D341Med (cell line): Measurements from ENCODE around the gene PLCB3.
A peak's percentile ranks its signal among the peaks of the same experiment; 100 is the strongest.

Experiments used
- DNase-seq: peaks from one replicate; pipeline ENCODE4 v3.0.0; 2012; ENCODE audit warnings: low spot score

The PLCB3 gene

DNA sequence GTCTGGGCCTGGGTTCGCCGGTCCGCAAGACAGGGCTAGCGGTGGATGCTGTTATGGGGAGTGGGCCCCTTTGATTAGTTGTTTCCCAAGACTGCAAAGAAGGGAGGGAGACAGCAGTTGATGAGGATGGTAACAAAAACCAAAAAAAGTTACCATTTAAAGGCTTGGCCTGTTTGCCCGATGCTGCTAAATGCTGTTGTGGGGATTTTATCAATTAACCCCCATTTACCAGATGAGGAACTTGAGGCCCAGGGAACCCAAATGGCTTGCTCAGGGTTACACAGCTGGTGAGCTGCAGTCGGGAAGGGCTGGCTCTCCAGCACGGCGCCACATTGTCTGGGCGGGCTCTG is 28.7 kb upstream of the PLCB3 start:
- no peak for DNase-seq

DNA sequence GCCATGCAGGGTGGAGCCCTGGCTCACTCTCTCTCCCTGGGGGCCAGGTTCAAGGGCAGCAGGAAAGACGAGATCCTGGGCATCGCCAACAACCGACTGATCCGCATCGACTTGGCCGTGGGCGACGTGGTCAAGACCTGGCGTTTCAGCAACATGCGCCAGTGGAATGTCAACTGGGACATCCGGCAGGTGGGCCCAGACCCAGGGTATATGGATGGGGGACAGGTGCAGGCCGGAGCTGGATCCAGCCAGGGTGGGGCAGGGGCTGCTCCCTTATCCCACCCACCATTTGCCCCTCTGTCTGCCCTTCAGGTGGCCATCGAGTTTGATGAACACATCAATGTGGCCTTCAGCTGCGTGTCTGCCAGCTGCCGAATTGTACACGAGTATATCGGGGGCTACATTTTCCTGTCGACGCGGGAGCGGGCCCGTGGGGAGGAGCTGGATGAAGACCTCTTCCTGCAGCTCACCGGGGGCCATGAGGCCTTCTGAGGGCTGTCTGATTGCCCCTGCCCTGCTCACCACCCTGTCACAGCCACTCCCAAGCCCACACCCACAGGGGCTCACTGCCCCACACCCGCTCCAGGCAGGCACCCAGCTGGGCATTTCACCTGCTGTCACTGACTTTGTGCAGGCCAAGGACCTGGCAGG is 28.2 kb upstream of the PLCB3 start:
- peak; percentile 23 for DNase-seq

DNA sequence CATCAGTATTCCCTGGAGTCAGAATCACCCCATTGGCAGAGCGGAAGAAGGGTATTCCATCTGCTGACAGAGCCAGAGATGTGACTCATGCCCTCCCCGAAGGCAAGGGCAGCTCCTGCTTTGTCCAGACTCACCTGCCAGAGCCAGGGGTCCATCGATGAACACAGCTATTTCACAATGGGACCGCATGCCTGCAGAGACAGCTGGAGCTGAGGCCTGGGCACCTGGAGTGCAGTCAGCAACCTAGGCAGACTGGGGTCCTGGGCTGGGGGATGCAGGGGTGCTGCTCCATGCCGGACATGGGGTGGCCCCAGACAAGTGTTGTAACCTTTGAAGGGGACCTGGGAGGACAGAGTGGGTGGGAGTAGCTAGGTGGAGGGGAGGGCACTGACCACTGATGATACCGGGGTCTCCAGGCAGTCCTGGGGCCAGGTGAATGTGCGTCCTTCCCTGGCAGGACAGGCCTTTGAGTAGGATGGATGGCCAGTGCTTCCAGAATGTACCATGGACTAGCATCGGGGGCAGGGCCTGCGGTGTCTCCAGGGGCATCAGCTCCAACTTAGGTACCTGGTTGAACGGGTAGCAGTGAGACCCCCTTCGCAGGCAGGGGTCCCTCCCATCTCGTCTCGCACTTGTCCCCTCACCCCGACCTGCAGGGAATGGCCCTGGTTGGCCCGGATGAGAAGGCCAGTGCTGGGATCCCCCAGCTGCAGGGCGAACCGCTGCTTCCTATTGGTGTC is 27.0 kb upstream of the PLCB3 start:
- DNase-seq = no peak

DNA sequence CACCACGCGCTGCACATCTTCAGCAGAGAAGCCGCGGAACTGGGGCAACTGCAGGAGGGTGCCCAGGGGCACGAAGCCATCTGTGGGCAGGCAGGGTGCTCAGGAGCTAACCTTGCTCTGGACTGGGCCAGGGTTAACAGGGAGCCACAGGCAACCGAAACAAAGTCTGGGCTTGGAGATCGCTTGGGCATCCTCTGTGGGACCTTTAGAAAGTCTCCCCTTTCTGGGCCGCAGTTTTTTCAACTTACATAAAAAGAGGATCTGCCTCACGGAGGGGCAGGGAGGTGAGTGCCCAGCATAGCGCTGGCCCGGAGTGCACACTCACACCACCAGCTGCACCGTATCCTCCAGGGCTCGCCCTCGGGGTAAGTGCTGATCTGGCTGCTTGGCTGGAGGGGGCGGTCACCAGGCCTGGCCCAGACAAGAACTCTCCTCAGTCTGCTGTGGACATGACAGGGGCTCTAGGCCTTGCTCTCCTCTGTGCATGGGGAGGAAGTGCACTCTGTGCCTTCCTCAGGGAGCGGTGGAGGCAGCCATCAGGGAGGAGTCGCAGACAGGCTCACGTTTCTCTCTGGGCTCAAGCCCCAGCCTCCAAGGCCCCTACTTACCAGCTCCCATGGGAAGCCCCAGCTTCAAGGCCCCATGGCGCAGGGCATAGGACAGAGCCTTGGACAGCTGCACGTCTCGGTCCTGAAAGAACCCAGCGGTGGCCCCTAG is 26.3 kb upstream of the PLCB3 start:
- no peak for DNase-seq

DNA sequence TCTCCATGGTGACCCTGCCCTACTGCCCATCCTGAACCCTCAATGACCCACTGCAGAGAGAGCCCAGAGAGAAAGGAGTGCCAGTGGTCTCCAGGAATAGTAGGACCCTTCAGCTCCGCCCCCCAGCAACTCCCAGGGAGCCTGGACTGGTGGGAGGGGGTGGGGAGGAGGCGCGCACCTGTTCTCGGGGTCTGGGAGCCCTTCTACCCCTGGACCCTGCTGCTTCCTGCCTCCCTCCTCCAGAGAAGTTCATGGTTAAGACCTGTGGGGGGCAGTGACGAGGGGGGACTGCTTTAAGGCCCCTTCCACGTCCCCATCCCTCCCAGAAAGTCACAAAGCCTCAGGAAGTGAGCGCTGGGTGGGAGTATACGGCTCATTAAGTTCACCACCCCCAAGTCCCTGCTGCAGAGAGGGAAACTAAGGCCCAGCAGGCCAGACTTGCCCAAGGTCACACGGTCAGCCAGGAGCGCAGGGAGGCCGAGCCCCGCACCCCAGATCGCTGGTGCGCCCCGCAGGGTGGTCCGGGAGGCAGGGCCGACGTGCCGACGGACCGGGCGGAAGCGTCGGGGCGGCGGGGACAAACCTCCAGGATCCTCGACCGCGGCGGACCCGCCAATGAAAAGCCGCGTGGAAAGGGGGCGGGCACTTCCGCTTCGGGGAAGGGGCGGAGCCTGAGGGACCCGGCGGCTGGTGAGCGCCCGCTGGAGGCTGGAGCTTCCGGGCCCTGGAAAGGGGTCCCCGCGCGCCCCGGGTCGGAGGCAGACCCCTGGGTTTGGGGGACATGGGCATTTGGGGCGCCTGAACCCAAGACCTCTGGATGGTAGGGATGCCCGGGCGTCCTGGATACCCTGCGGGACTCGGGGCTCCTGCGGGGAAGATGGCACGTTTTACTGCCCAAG is 25.5 kb upstream of the PLCB3 start, which contains the start of the genes NUDT22 and TRPT1:
NUDT22 (plus strand) TSS at position 667 of the 899 bp plus-strand sequence. CDS start 379 bp downstream, outside the sequence.
TRPT1 (minus strand) TSS at position 579 of the 899 bp plus-strand sequence; CDS start at position 253, 326 bp downstream.
- peak; percentile 95 for DNase-seq

DNA sequence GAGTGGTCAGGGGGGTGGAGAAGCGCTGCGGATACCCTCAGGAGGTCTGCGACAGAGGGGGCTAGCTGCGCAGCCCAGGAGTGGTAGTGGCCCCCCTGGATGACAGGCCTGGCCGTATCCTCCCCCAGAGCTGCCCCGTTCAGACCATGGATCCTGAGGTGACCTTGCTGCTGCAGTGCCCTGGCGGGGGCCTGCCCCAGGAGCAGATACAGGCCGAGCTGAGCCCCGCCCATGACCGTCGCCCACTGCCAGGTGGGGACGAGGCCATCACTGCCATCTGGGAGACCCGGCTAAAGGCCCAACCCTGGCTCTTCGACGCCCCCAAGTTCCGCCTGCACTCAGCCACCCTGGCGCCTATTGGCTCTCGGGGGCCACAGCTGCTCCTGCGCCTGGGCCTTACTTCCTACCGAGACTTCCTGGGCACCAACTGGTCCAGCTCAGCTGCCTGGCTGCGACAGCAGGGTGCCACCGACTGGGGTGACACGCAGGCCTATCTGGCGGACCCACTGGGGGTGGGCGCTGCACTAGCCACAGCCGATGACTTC is 24.8 kb upstream of the PLCB3 start:
- no peak for DNase-seq

DNA sequence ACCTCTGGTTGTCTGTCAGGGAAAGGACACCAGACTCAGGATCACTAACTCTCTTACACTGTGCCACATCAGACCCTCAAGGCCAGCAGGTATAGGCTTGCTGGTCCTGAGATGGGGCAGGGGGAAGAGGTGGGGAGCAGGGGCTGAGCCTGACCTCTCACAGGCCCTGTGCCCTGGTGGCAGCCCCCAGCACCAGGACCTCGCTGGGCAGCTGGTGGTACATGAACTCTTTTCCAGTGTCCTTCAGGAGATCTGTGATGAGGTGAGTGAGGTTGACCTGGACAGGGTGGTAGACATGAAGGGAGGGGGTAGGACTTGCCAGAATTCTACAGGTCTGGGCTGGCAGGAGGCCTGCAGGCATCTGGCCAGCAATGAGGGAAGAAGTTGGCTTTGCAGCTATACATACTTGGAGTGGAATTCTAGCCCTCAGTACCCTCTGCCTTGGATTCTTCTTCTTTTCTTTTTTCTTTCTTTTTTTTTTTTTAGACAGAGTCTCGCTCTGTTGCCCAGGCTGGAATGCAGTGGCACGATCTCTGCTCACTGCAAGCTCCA is 23.8 kb upstream of the PLCB3 start:
- DNase-seq = no peak

DNA sequence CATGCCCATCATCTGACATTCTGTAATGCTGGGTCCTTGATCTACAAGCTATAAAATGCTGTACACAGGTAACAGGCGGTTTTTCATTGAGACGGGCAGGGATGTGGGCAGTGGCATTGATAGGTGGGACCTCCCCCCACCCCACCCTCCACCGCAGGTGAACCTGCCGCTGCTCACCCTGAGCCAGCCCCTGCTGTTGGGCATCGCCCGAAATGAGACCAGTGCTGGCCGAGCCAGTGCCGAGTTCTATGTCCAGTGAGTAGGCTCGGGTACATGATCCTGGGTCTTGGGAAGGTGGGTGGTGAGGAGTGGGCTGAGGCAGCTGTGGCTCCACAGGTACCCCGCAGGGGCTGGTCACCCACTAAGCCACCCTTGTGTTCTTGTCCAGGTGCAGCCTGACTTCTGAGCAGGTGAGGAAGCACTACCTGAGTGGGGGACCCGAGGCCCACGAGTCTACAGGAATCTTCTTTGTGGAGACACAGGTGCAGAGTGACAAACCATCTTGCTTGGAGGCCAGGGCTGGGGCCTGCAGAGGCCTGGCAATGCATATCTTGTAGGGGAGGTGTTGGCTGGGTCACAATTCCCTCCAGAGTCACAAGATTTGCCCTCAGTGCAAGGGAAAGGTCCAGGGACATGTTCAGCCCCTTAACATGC is 22.1 kb upstream of the PLCB3 start:
- DNase-seq = no peak

DNA sequence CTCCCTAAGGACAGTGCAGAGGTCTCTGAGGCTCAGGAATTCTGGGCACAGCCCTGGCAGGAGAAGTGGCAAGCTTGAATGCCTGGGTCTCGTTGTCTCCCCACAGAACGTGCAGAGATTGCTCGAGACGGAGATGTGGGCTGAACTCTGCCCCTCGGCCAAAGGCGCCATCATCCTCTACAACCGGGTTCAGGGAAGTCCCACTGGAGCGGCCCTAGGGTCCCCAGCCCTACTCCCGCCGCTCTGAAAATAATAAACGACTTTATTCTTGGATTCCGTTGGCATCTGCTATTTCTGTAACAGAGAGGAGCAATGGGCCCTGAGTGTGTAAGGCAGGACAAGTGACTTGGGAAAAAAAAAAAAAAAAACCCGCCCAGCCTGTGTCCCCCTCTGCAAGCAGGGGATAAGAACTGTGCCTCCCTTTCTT is 21.6 kb upstream of the PLCB3 start:
- DNase-seq = no peak

DNA sequence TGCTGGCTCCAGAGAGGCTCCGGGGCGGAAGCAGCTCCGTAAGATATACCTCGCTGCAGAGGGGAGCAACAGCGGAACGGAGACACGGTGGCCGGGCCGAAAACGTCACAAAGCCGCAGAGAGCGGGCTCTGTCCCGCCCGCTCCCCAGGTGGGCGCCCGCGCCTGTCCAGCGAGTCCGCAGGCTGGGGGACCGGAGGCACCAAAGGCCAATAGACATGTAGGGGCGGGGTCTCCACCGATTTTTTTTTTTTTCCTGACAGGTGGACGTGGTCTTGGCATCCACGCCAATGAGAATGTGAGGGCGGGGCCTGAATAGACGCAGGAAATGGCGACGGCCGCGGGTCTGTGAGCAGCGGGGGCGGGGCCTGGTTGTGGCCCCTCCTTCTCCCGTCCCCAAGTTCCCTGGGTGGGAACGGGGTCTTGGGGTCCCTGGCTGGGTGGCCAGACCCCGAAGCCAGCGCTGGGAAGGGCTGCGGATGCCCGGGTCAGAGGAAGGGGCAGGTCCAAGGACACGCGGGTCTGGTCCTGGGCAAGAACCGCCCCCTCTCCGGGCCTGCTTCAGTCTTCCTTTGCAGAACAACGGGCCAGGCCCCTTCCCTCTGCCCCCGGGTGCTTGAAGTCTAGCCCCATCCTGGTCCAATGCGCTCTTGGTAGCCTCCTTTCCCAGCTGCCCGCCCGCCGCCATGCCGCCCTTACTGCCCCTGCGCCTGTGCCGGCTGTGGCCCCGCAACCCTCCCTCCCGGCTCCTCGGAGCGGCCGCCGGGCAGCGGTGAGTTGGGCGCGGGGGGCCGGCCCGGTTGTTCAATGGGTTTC is 21.0 kb upstream of the PLCB3 start, which contains the start of gene DNAJC4:
DNAJC4 (plus strand) TSS at position 378 of the 814 bp plus-strand sequence; CDS start at position 685, 307 bp downstream.
- peak; percentile 88 for DNase-seq

DNA sequence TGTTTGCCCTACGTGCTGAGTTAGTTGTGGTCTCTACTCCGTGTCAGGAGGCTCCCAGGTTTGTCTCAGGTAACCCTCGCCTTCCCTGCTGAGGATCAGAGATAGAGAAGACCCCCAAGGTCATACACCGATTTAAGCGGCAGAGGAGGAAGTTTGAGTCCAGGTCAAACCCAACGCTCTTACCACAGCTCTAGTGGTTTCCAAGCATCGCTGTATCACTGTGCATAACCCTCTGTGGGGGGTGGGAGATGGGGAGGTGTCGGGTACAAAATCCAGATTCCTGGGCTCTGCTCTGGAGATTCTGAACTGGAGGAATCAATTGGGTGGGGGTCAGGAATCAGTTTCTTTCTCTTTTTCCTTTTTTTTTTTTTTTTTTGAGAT is 20.4 kb upstream of the PLCB3 start:
- no peak for DNase-seq

DNA sequence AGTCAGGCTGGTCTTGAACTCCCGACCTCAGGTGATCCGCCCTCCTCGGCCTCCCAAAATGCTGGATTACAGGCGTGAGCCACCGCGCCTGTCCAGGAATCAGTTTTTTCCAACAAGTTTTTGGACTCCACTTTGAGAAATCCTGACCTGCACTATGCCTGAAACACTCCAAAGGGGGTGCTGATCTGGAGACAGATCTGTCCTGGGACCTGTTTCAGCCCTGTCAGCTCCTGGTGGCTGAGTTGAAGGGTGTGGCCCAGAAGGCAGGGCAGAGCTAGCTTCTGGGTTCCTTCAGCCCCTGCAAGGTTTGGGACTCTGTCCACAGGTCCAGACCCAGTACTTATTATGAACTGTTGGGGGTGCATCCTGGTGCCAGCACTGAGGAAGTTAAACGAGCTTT is 19.8 kb upstream of the PLCB3 start:
- no peak for DNase-seq

DNA sequence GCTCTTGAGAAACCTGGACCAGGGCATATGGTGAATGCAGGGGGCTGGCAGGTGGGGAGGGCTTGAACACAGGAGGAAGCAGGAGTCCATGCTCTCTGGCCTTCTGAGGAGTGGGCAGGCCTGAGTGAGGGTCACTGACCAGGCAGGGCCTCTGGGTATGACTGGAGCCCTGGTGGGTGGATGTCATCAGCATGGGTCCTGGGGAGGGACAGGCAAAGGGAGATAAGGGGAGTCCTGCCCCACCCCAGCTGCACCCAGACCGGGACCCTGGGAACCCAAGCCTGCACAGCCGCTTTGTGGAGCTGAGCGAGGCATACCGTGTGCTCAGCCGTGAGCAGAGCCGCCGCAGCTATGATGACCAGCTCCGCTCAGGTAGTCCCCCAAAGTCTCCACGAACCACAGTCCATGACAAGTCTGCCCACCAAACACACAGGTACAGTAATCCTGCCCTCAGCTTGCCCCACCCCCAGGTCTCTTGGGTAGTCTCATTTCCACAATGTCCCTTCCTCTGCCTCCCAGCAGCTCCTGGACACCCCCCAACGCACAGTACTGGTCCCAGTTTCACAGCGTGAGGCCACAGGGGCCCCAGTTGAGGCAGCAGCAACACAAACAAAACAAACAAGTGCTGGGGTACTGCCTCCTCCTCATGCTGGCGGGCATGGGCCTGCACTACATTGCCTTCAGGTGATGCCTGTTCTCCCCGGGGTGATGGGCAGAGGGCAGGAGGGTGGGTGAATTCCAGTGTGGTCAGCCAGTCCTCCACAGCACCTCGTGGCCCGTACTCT is 19.0 kb upstream of the PLCB3 start:
- DNase-seq = no peak

DNA sequence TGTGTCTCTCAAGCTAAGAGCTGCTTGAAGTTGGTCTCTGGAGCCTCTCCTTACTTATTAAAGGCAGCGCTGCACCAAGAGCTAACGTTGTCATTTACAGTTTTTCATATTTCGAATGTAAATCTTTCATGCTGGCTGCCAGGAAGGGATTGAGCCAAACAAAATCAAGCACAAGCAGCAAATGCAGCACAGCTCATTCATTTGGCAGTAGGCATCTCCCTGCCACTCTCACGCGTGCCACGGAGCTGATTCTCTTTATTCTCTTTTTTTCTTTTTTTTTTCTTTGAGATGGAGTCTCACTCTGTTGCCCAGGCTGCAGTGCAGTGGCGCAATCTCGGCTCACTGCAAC is 18.4 kb upstream of the PLCB3 start:
- DNase-seq = no peak

DNA sequence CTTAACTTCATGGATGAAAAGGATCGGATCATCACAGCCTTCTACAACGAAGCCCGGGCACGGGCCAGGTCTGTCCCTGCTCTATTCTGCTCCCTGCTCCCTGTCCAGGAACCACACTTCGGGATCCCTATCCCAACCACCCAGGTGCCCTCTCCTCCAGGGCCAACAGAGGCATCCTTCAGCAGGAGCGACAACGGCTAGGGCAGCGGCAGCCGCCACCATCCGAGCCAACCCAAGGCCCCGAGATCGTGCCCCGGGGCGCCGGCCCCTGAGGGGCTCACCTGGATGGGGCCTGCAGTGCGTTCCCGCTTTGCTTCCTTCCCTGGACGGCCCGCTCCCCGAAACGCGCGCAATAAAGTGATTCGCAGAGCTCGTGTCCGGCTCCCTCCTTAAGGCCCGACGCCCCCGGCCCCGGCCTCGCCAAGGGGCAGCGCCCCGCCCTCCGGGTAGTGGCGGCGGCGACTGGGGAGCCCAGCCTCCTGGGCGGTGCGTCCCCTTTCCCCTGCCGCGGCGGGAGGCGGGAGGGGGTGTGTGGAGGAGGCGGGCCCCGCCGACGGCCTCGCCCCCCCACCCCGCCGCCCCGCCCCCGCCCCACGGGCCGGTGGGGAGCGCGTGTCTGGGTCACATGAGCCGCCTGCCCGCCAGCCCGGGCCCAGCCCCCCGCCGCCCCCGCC is 17.3 kb upstream of the PLCB3 start, which contains the start of gene VEGFB:
VEGFB (plus strand) TSS at position 672 of the 674 bp plus-strand sequence. CDS start 250 bp downstream, outside the sequence.
- DNase-seq = peak; percentile 85

DNA sequence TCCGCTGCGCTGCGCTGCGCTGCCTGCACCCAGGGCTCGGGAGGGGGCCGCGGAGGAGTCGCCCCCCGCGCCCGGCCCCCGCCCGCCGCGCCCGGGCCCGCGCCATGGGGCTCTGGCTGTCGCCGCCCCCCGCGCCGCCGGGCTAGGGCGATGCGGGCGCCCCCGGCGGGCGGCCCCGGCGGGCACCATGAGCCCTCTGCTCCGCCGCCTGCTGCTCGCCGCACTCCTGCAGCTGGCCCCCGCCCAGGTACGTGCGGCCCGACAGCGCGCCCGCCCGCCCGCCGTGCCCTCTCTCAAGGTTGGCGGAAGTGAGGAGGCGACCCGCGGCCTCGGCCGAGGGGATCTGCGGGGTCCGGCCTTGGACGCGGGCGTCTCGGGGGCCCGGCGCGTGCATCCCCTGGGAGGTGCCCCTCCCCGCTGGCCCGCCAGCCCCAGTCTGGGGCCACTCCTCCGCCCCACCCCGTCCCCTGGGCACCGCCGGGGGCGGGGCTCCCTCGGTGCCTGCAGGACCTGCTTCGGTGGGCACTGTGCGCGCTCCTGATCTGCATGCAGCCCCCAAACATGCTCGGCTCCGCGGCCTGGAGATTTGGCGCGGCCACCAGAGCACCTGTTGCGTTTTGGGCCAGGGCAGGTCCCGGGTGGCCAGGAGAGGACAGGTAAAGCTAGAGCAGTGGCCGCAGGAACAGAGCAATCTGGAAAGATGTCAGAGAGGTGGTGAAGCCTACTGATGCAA is 16.5 kb upstream of the PLCB3 start:
- peak; percentile 80 for DNase-seq

DNA sequence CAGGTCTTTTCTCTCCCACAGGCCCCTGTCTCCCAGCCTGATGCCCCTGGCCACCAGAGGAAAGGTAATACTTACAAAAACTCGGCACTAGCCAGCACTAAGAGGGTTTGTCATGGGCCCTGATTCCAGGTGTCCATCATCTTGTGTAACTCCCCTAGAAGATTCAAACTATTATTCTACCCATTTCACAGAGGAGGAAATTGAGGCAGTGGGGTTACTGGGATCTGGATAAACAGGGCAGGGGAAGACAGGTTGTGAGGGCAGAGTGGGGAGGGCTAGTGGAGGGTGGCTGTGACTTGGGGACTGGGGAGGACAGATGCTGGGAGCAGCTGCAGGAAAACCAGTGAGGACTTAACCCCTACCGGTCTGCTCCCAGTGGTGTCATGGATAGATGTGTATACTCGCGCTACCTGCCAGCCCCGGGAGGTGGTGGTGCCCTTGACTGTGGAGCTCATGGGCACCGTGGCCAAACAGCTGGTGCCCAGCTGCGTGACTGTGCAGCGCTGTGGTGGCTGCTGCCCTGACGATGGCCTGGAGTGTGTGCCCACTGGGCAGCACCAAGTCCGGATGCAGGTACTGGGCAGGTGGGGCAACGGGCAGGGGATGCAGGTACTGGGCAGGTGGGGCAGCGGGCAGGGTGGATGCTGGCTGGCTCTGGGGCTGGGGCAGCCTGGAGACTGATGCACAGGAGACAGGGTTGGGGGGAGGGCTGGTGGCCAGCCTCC is 15.7 kb upstream of the PLCB3 start:
- DNase-seq = no peak
